Endothelial cell of umbilical vein (primary cell): Measurements from ENCODE around the gene LRRFIP2. TPM values are rescaled to one million over a fixed set of nuclear protein-coding genes. Genes with fewer than 3 reads are reported as not detected.

ENCODE experiments used
- BruUV-seq: library from RNA; stranded (reverse); fragments of 400-500 nt; replicated peaks from 2 replicates; lab custom pipeline; 2021; lab: Mats Ljungman, UMichigan
- CTCF ChIA-PET: fragments of 300-600, 350-600 bp; sonication (Branson Sonifier 250); formaldehyde crosslinking; loops from one replicate; lab custom pipeline; 2021; ENCODE audit warnings: antibody characterized with exemption, inconsistent platforms; lab: Charles Lee
- POLR2A ChIA-PET: fragments of 300-600, 350-600 bp; sonication (Branson Sonifier 250); formaldehyde crosslinking; loops from one replicate; lab custom pipeline; 2021; ENCODE audit warnings: antibody characterized with exemption, inconsistent platforms; lab: Charles Lee
- DNase-seq: peaks from one replicate; pipeline ENCODE4 v3.0.0-alpha.2; 2011; ENCODE audit warnings: low read depth, low spot score
- FAIRE-seq: peaks from 2 replicates; lab custom pipeline; 2011; peaks lifted over from hg19 to GRCh38; lab: Jason Lieb, UNC
- H2AFZ ChIP-seq: 2 replicates; pipeline ENCODE4 v1.6.0; 2012; ENCODE audit warnings: low read depth, low read length, control low read depth, inconsistent platforms
- H3K27ac ChIP-seq: 2 replicates; pipeline ENCODE4 v1.5.1; 2011; ENCODE audit warnings: low read depth, mild to moderate bottlenecking, control low read depth, low read length, moderate library complexity; ENCODE audit not compliant: insufficient read depth
- H3K27me3 ChIP-seq, 2 experiments: 2 replicates each; pipeline versions ENCODE4 v1.6.0 to v1.6.1; 2011; ENCODE audit warnings: low read length in 2 of 2, mixed read lengths in 1 of 2; ENCODE audit not compliant: control insufficient read depth in 2 of 2, insufficient read depth in 2 of 2
- H3K36me3 ChIP-seq, 2 experiments: 2 replicates in 1 of 2; 3 replicates in 1 of 2; pipeline ENCODE4 v1.5.1; 2011; ENCODE audit warnings: low read length in 2 of 2, mild to moderate bottlenecking in 1 of 2, moderate library complexity in 1 of 2; ENCODE audit not compliant: control insufficient read depth in 2 of 2, insufficient read depth in 2 of 2; ENCODE audit errors: extremely low read depth in 1 of 2
- H3K4me1 ChIP-seq: 3 replicates; pipeline ENCODE4 v1.5.1; 2011; ENCODE audit warnings: mild to moderate bottlenecking, low read length; ENCODE audit not compliant: control insufficient read depth, insufficient read depth; ENCODE audit errors: extremely low read depth
- H3K4me2 ChIP-seq: 2 replicates; pipeline ENCODE4 v1.6.1; 2011; ENCODE audit warnings: low read length, control low read depth, mixed read lengths; ENCODE audit not compliant: insufficient read depth
- H3K4me3 ChIP-seq, 3 experiments: fragments of 200-600 bp in 1 of 3; sonication (generic), shearing (Covaris generic) in 1 of 3; replicated peaks in 1 of 3; 2 replicates each; pipeline ENCODE4 v1.5.1; 2011 to 2016; ENCODE audit warnings: control low read depth in 3 of 3, low read length in 3 of 3, mild to moderate bottlenecking in 2 of 3, inconsistent platforms in 1 of 3, low read depth in 1 of 3, moderate library complexity in 1 of 3; ENCODE audit not compliant: insufficient read depth in 1 of 3
- H3K79me2 ChIP-seq: 2 replicates; pipeline ENCODE4 v1.6.0; 2012; ENCODE audit warnings: low read length, inconsistent platforms; ENCODE audit not compliant: control insufficient read depth, insufficient read depth
- H3K9ac ChIP-seq: replicated peaks from 2 replicates; pipeline ENCODE3; 2011; ENCODE audit warnings: low read length, control low read depth; ENCODE audit not compliant: insufficient read depth; ENCODE audit errors: extremely low read depth
- H3K9me1 ChIP-seq: replicated peaks from 3 replicates; pipeline ENCODE4 v1.6.0; 2011; ENCODE audit warnings: mild to moderate bottlenecking, low read length; ENCODE audit not compliant: control insufficient read depth, insufficient read depth; ENCODE audit errors: extremely low read depth
- H3K9me3 ChIP-seq: replicated peaks from 2 replicates; pipeline ENCODE4 v1.5.1; 2012; ENCODE audit warnings: low read length, inconsistent platforms; ENCODE audit not compliant: control insufficient read depth, insufficient read depth
- H4K20me1 ChIP-seq: replicated peaks from 2 replicates; pipeline ENCODE3; 2011; ENCODE audit warnings: mild to moderate bottlenecking, low read length; ENCODE audit not compliant: control insufficient read depth, insufficient read depth; ENCODE audit errors: extremely low read depth
- CTCF ChIP-seq, 2 donors: IDR thresholded peaks; 1 replicate in 1 of 2; 2 replicates in 1 of 2; pipeline ENCODE4 v1.5.1; 2011; ENCODE audit warnings: low read length in 2 of 2, mild to moderate bottlenecking in 2 of 2, moderate library complexity in 2 of 2, control low read depth in 1 of 2, inconsistent platforms in 1 of 2, low read depth in 1 of 2; ENCODE audit not compliant: insufficient read depth in 1 of 2; ENCODE audit errors: extremely low read depth in 1 of 2
- EZH2 ChIP-seq: IDR thresholded peaks from 2 replicates; pipeline ENCODE4 v1.6.1; 2012; ENCODE audit warnings: borderline replicate concordance, low read depth, mild to moderate bottlenecking, moderate library complexity, low read length, inconsistent platforms; ENCODE audit not compliant: severe bottlenecking
- FOS ChIP-seq: IDR thresholded peaks from 2 replicates; pipeline ENCODE4 v1.6.1; 2011; ENCODE audit warnings: mild to moderate bottlenecking, low read length, moderate library complexity, borderline replicate concordance; ENCODE audit not compliant: insufficient read depth
- GATA2 ChIP-seq: IDR thresholded peaks from 2 replicates; pipeline ENCODE4 v1.7.0; 2011; ENCODE audit warnings: low read depth, mild to moderate bottlenecking, moderate library complexity, mixed read lengths, low read length; ENCODE audit not compliant: insufficient read length, insufficient read depth
- JUN ChIP-seq: IDR thresholded peaks from 2 replicates; pipeline ENCODE4 v1.6.1; 2011; ENCODE audit warnings: borderline replicate concordance, low read depth; ENCODE audit not compliant: insufficient read length, insufficient read depth
- MYC ChIP-seq: IDR thresholded peaks from one replicate; pipeline ENCODE4 v1.6.1; 2011; ENCODE audit warnings: mild to moderate bottlenecking, low read depth, low read length
- POLR2A ChIP-seq: IDR thresholded peaks from 2 replicates; pipeline ENCODE4 v1.6.1; 2012; ENCODE audit warnings: low read depth, mild to moderate bottlenecking, control low read depth, low read length
- POLR2AphosphoS5 ChIP-seq: IDR thresholded peaks from 2 replicates; pipeline ENCODE4 v1.6.1; 2012; ENCODE audit warnings: low read depth, mild to moderate bottlenecking, control low read depth, low read length, moderate library complexity; ENCODE audit not compliant: insufficient read depth
- dilution Hi-C: fragments of 300-500 bp; cut with MboI; formaldehyde crosslinking; loops from one replicate; pipeline ENCODE4 v1.15.0; 2019; ENCODE audit warnings: low sequenced_read_pairs; ENCODE audit not compliant: extremely low pct_ligation_motif_present
- intact Hi-C: fragments of 100-400 bp; cut with micrococcal nuclease; formaldehyde crosslinking; loops from one replicate; pipeline ENCODE4 v1.10.0; 2022
- polyA plus RNA-seq, 4 experiments: library from polyadenylated mRNA; depleted of rRNA in 3 of 4; stranded (reverse) in 3 of 4; unstranded in 1 of 4; fragments of >200 nt; gene quantifications; 2 replicates each; pipeline versions ENCODE4 v1.2.1 to v1.2.3, GENCODE V29; 2011 to 2012; ENCODE audit warnings: missing spikeins in 1 of 4
- total RNA-seq: library from RNA; stranded (reverse); gene quantifications from 2 replicates; pipeline ENCODE4 v1.2.3, GENCODE V29; 2021
- TF ChIP-seq, protein P1 (sequence below): IDR thresholded peaks from 2 replicates; pipeline ENCODE4 v1.6.1; 2011; ENCODE audit not compliant: insufficient read depth, insufficient read length

LRRFIP2 gene
- total and polyA plus RNA-seq, 2 donors (not counting 3 experiments of a cell fraction or from before 2014, with no cell fraction given) = 20.8 to 78.9 TPM

- Histone ChIP-seq H4K20me1 (no peaks in the 10 kb centered on the region), H3K9me3 (no peaks in the 10 kb centered on the region), H2AFZ (no peak overlapping the region), H3K4me1 (no peaks in the 10 kb centered on the region), H3K27me3 (no peaks in the 10 kb centered on the region), H3K27ac (no peak overlapping the region), H3K4me3 (no peak overlapping the region), H3K79me2 (peaks cover 5% of the 10 kb centered on the region), H3K36me3 (peaks cover 0 to 2% of the 10 kb centered on the region in 2 experiments), H3K4me2 (no peak overlapping the region), H3K9me1 (no peaks in the 10 kb centered on the region), H3K9ac (no peak overlapping the region)
- DNase-seq (no peak), FAIRE-seq (no peak)
- dilution Hi-C loops (no loop called here), intact Hi-C loops (no loop called here)
- no peak for TF ChIP-seq CTCF (IDR thresholded peaks at IDR 0.05; ENCODE audit: extremely low read depth in 1 of 2, insufficient read depth in 1 of 2, low read depth in 1 of 2, low read length in 2 of 2)
- TF ChIP-seq, protein P1, sequence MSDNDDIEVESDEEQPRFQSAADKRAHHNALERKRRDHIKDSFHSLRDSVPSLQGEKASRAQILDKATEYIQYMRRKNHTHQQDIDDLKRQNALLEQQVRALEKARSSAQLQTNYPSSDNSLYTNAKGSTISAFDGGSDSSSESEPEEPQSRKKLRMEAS = no peak
- TF ChIP-seq EZH2 = no peak
- TF ChIP-seq GATA2 = no peak
- TF ChIP-seq JUN = no peak
- TF ChIP-seq POLR2AphosphoS5 = no peak
- no peak for TF ChIP-seq MYC
- no peak for TF ChIP-seq FOS
- TF ChIP-seq POLR2A = no peak
- no TSS peak for BruUV-seq
- CTCF ChIA-PET = no interaction called here
- POLR2A ChIA-PET = interaction anchor here (0.6 kb wide), 1 partner anchor 171 kb away, joined by 5 read pairs; no protein-coding TSS in a partner anchor
Measured at GRCh38 chr3:37082317-37082716, 92.1 kb downstream of the LRRFIP2 start.
